ENCODE data around the gene KLHDC7A. TPM values are rescaled to one million over a fixed set of nuclear protein-coding genes. Genes with fewer than 3 reads are reported as not detected.

Gene KLHDC7A
- not detected in 2 replicates for total RNA-seq (2014; rRNA removed)
- Bru-seq, nascent RNA, result not detected
- BruChase-seq, experiment 1, labeled RNA remaining after a 6-hour chase, result not detected
- BruChase-seq, experiment 2, labeled RNA remaining after a 2-hour chase, result not detected
- long read RNA-seq, result 0 reads

DNA sequence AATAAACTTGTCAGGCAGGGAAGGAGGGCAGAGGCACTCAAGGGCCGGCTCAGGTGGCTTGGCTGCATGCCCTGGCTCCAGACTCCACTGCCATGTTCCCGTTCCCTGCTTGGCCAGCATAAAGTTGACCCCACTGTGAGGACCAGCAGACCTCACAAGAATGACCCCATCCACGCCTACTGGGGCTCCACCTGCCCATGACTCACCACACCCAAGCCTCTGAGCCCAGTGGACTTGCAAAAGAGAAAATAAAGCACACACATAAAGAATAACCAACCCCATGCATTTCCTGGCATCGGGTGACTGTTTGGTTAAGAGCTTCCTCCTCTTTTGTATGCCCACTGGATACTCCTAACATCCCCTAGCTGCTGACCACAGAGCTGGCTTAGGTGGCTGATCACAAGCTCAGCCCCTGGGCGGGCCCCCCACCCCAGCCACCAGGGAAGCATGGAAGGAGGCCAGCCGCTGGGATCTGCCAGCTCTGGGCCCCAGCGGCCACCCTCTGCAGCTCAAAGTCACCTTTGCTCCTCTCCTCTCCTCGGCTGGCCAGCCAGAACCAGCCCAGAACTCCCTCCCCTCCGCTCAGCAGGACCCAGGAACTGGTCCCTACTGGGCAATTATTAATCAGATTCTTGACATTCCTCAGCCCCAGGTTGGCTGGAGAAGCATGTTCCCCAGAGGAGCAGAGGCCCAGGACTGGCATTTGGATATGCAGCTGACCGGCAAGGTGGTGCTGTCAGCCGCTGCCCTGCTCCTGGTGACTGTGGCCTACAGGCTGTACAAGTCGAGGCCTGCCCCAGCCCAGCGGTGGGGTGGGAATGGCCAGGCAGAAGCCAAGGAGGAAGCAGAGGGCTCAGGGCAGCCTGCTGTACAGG lies at the start of gene KLHDC7A:
TSS of gene KLHDC7A (plus strand) at position 616 of the 875 bp plus-strand sequence. CDS start at position 668, 52 bp downstream.
- Histone ChIP-seq H4K20me1 (ENCODE audit: low read length) (no peaks in the 10 kb centered on the region), H3K4me3 (ENCODE audit: low read length) (no peak within 1 kb of the TSS), H3K27me3 (ENCODE audit: low read length) (peaks cover 16% of the 10 kb centered on the region), H3K36me3 (ENCODE audit: low read depth, low read length) (no peaks in the 10 kb centered on the region), H3K79me2 (ENCODE audit: low read length) (no peaks in the 10 kb centered on the region), H3K9me3 (ENCODE audit: low read length) (no peaks in the 10 kb centered on the region), H3F3A (ENCODE audit: low read length, unreplicated experiment) (no peaks in the 10 kb centered on the region), H2AFZ (ENCODE audit: low read length) (no peak within 1 kb of the TSS), H3K27ac (ENCODE audit: low read length) (no peak within 1 kb of the TSS), H3K4me2 (ENCODE audit: low read length) (no peak within 1 kb of the TSS), H3K4me1 (ENCODE audit: insufficient read depth, low read length) (peaks cover 9% of the 10 kb centered on the region; the same call in 1 of the 2 replicates), H3K9me2 (replicated peaks; ENCODE audit: low read length) (no peaks in the 10 kb centered on the region), H3K9ac (ENCODE audit: low read length) (no peak within 1 kb of the TSS)
- ChIA-PET POLR2A (ENCODE audit: unreplicated experiment) (no interaction called here), CTCF (no interaction called here)
- intact Hi-C loops (cut with micrococcal nuclease), result no loop called here
- DNase-seq (peak; percentile 35), ATAC-seq (no peak)
- no TSS peak for BruUV-seq (replicated peaks)
- TF ChIP-seq, protein P1, sequence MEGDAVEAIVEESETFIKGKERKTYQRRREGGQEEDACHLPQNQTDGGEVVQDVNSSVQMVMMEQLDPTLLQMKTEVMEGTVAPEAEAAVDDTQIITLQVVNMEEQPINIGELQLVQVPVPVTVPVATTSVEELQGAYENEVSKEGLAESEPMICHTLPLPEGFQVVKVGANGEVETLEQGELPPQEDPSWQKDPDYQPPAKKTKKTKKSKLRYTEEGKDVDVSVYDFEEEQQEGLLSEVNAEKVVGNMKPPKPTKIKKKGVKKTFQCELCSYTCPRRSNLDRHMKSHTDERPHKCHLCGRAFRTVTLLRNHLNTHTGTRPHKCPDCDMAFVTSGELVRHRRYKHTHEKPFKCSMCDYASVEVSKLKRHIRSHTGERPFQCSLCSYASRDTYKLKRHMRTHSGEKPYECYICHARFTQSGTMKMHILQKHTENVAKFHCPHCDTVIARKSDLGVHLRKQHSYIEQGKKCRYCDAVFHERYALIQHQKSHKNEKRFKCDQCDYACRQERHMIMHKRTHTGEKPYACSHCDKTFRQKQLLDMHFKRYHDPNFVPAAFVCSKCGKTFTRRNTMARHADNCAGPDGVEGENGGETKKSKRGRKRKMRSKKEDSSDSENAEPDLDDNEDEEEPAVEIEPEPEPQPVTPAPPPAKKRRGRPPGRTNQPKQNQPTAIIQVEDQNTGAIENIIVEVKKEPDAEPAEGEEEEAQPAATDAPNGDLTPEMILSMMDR (conservative IDR thresholded peaks at IDR 0.05; ENCODE audit: low read depth, low read length), result no peak
- TF ChIP-seq EZH2 (IDR thresholded peaks at IDR 0.05; ENCODE audit: low read length, unreplicated experiment), result no peak
- TF ChIP-seq EZH2phosphoT487 (IDR thresholded peaks at IDR 0.05; ENCODE audit: borderline replicate concordance, low read length), result no peak

DNA sequence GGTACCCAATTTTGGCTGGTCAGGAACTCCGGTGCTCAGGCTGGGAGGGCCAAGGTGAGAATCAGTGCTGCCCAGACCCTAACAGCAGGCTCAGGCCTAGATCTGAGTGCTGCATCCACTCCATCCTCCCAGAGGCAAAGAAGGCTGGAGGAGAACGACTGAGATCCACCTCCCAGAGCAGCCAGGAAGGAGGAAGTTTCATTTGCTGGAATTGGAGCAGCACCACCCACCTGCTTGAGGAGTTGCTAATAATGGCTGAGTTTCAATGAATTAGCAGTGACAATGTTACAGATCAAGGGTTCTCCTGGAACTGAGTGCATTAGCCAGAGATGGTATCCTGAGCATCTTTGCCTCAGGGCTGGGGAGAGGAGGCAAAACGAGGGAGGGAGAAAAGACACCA lies 46.7 kb upstream of the KLHDC7A start:
- no peaks in the 10 kb centered on the region for H3K79me2 ChIP-seq (ENCODE audit: low read length)
- DNase-seq, result no peak
- no peak overlapping the region for H3K27ac ChIP-seq (ENCODE audit: low read length)
- no peak overlapping the region for H2AFZ ChIP-seq (ENCODE audit: low read length)
- H3K4me3 ChIP-seq (ENCODE audit: low read length), result no peak overlapping the region
- no peaks in the 10 kb centered on the region for H3K4me1 ChIP-seq (ENCODE audit: insufficient read depth, low read length)
- CTCF ChIA-PET, result no interaction called here
- H3K9me3 ChIP-seq (ENCODE audit: low read length), result no peaks in the 10 kb centered on the region
- no peaks in the 10 kb centered on the region for H3K36me3 ChIP-seq (ENCODE audit: low read depth, low read length)
- intact Hi-C loops (cut with micrococcal nuclease), result no loop called here
- POLR2A ChIA-PET (ENCODE audit: unreplicated experiment), result no interaction called here
- H3K9ac ChIP-seq (ENCODE audit: low read length), result no peak overlapping the region
- BruUV-seq (replicated peaks), result no TSS peak
- H3K27me3 ChIP-seq (ENCODE audit: low read length), result 0 out of 2 replicates have a peak, but pooled peaks cover 5% of the 10 kb centered on the region
- no peaks in the 10 kb centered on the region for H3K9me2 ChIP-seq (replicated peaks; ENCODE audit: low read length)
- no peaks in the 10 kb centered on the region for H3F3A ChIP-seq (ENCODE audit: low read length, unreplicated experiment)
- TF ChIP-seq, protein P1 (conservative IDR thresholded peaks at IDR 0.05; ENCODE audit: low read depth, low read length), result no peak
- no peak for TF ChIP-seq EZH2phosphoT487 (IDR thresholded peaks at IDR 0.05; ENCODE audit: borderline replicate concordance, low read length)
- no peak for TF ChIP-seq EZH2 (IDR thresholded peaks at IDR 0.05; ENCODE audit: low read length, unreplicated experiment)
- no peak overlapping the region for H3K4me2 ChIP-seq (ENCODE audit: low read length)
- no peaks in the 10 kb centered on the region for H4K20me1 ChIP-seq (ENCODE audit: low read length)
- no peak for ATAC-seq

Data from PC-3 (cell line).